D721Med (cell line): Measurements from ENCODE around the gene C6orf52.
"Not testable (repeated sequence)": the region's sequence is repeated elsewhere in the genome, so short reads cannot be mapped to it uniquely, and the experiment has no call there.

Experiments
- DNase-seq: peaks from one replicate; pipeline ENCODE4 v3.0.0; 2011; ENCODE audit warnings: low spot score; ENCODE audit not compliant: insufficient read length
- FAIRE-seq: peaks from 2 replicates; lab custom pipeline; 2011; peaks lifted over from hg19 to GRCh38; lab: Jason Lieb, UNC
- TF ChIP-seq, protein P1 (sequence below): IDR thresholded peaks from 2 replicates; pipeline ENCODE4 v1.5.1; 2012; ENCODE audit warnings: mild to moderate bottlenecking, control low read depth; ENCODE audit not compliant: insufficient read depth; ENCODE audit errors: missing control alignments

C6orf52 gene

DNA sequence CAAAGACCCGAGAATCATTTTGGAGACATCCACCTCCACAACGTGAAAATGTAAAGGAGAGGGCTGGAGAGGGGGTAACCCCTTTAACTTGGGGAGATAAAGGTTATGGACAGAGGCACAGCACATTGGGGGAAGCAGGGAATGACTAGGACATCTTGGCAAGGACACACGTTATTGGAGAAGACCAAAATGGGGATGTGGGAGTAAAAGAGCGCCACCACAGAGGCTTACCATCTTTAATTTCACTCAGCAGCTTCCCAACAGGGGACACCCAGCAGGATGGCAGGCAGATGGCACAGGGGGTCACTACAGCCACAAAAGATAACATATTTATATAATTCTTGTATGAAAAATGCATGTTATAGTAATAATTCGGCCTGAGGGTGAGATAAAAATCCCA lies 9.8 kb downstream of the C6orf52 start:
- no peak for FAIRE-seq
- TF ChIP-seq, protein P1, sequence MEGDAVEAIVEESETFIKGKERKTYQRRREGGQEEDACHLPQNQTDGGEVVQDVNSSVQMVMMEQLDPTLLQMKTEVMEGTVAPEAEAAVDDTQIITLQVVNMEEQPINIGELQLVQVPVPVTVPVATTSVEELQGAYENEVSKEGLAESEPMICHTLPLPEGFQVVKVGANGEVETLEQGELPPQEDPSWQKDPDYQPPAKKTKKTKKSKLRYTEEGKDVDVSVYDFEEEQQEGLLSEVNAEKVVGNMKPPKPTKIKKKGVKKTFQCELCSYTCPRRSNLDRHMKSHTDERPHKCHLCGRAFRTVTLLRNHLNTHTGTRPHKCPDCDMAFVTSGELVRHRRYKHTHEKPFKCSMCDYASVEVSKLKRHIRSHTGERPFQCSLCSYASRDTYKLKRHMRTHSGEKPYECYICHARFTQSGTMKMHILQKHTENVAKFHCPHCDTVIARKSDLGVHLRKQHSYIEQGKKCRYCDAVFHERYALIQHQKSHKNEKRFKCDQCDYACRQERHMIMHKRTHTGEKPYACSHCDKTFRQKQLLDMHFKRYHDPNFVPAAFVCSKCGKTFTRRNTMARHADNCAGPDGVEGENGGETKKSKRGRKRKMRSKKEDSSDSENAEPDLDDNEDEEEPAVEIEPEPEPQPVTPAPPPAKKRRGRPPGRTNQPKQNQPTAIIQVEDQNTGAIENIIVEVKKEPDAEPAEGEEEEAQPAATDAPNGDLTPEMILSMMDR = no peak
- DNase-seq = no peak

DNA sequence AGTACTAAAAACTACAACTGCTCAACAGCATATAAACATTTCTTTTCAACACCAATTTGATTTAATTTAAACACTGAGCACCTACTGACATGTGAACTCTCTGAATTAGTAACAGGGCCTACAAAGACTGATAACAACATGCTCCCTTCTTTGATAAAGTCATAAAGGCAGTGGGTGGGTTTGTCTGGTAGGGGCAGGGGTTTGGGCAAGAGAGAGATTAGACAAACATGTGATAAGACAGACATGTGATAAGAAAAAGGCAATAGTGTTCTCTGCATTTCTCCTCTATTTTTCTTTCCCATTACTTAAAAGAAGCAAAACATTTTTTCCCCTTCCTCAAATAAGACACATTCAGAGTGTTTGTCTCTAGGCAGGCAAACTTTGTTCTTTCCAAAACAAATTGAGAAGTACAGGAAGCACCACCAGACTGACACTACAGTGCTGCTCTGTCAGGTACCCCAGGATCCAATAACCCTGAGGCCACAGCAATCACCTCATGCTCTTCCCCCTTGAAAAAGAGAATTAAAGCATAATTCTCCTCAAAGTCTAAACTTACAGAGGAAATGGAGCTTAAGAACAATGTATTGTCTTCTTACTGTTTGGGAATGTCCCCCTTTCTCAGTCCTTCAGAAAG lies 11.9 kb downstream of the C6orf52 start:
- no peak for DNase-seq
- TF ChIP-seq, protein P1 = no peak
- FAIRE-seq = no peak

DNA sequence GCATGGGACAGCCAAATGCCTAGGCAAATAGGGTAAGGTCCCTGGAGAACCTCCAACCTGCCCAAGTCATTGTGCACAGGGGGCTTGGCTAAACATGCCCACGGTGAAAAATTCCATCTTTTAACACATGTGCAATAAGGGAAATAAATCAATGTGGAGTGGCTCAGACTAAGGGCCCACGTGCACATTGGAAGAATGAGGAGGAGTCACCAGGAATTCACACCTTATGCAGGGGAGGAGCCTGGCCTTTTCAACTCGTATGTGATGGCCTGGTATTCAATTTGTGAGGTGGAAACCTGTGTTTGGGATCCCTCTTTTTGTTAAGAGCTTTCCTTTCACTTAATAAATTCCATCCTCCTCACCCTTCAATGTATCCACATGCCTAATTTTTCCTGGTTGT lies 12.6 kb downstream of the C6orf52 start:
- no peak for FAIRE-seq
- TF ChIP-seq, protein P1 = no peak
- DNase-seq = no peak

DNA sequence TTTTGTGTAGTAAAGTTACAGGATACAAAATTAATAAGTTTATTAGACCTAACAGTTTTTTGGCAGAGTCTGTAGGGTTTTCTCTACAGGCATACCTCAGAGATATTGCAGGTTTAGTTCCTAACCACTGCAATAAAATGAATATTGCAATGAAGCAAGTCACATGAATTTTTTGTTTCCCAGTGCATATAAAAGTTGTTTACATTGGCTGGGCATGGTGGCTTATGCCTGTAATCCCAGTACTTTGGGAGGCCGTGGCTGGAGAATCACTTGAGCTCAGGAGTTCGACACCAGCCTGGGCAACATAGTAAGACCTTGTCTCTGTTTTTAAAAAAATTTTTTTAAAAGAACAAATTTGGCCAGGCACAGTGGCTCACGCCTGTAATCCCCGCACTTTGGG lies 16.0 kb downstream of the C6orf52 start:
- DNase-seq = no peak
- TF ChIP-seq, protein P1 = no peak
- no peak for FAIRE-seq

DNA sequence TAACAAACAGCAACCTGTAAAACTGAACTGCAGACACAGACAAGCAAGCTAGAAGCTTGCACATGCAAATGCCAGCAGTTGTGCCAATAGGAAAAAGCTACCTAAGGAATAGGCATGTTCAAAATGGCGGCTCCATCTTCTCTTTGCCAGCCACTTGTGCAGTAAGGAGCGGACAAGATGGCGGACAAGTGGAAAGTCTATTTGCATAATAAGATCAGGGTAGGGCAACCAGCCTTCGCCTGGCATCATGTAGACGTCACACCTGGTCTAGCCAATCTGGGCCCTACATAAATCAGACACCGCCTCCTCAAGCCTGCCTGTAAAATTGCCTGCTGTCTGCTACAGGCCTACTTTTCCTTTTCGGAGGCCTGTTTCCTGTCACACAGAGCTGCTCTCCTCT lies 18.0 kb downstream of the C6orf52 start:
- TF ChIP-seq, protein P1 = no peak
- FAIRE-seq (no peak), DNase-seq (no peak)

DNA sequence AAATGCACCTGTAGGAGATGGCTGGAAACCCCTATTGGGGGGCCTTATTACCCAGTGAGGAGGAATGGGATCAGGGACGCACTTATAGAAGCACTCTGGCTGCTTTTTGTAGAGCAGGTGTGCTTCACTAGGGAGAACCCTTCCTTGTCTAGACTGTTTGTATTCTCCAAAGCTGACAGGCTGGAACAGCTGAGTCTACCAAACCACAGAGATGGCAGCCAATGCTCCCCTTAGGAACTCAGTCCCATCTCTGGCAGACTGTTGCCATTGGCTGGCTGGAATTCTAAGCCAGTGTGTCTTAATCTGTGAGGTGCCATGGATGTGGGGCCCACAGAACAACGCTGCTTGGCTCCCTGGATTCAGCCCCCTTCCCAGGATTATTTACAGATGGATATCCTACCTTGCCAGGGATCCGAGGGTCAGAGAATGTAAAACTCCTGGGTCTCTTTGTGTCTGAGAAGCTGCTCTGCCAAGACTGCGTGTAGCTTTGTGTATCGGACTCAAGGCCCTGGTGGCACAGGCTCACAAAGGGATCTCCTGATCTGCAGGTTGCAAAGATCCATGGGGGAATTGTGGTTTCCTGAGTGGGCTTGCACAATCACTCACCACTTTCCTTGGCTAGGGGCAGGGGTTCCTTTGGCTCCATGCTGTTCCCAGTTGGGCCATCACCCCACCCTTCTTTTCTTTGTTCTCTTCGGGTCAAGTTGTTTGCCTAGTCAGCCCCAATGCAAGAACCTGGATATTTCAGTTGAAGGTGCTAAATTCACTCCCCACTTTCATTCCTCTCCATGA lies 26.1 kb downstream of the C6orf52 start:
- DNase-seq (no peak), FAIRE-seq (no peak)
- TF ChIP-seq, protein P1 = no peak

DNA sequence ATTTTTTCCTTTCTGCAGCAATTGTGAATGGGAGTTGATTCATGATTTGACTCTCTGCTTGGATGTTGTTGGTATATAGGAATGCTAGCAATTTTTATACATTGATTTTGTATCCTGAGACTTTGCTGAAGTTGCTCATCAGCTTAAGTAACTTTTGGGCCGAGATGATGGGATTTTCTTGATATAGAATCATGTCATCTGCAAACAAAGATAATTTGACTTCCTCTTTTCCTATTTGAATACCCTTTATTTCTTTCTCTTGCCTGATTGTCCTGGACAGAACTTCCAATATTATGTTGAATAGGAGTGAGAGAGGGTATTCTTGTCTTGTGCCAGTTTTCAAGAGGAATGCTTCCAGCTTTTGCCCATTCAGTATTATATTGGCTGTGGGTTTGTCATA lies 28.8 kb downstream of the C6orf52 start:
- FAIRE-seq, DNase-seq: not testable (repeated sequence)
